ENCODE measurements around the gene SLC10A6. TPM values are rescaled to one million over a fixed set of nuclear protein-coding genes. Genes with fewer than 3 reads are reported as not detected.

The SLC10A6 gene
- total RNA-seq, 4 donors from 2014 or later = 1.4 to 4.6 (median 1.7) TPM

DNA sequence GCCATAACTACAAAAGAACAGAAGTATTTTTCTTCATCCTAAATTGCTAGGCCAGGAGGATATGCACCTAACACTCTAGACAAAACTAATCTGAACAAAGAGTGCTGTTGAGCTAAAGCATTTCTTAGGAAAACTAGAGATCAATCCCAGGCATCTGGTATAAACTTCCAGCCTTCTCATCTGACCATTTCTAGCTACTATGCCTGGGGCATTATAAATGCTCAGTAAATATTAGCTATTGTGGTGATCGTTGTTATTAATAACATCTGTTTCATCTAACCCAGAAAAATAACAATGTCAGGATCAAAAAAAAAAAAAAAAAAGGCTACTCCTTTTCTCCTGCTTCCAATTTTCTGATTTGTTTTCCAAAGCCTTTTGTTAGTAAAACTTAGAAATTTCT is 7.7 kb upstream of the SLC10A6 start:
- intact Hi-C loops (cut with DNase I; ENCODE audit: low total_unique reads) = no loop called here
- Histone ChIP-seq H3K4me1 (no peaks in the 10 kb centered on the region), H3K4me3 (no peak overlapping the region), H3K9me3 (no peaks in the 10 kb centered on the region), H3K36me3 (no peaks in the 10 kb centered on the region), H3K27ac (no peak overlapping the region), H3K27me3 (no peaks in the 10 kb centered on the region)
- DNase-seq (no peak), ATAC-seq (no peak)
- in situ Hi-C loops (cut with MboI; ENCODE audit: low sequenced_read_pairs in 4 of 4) = no loop called here
- TF ChIP-seq, protein P1, sequence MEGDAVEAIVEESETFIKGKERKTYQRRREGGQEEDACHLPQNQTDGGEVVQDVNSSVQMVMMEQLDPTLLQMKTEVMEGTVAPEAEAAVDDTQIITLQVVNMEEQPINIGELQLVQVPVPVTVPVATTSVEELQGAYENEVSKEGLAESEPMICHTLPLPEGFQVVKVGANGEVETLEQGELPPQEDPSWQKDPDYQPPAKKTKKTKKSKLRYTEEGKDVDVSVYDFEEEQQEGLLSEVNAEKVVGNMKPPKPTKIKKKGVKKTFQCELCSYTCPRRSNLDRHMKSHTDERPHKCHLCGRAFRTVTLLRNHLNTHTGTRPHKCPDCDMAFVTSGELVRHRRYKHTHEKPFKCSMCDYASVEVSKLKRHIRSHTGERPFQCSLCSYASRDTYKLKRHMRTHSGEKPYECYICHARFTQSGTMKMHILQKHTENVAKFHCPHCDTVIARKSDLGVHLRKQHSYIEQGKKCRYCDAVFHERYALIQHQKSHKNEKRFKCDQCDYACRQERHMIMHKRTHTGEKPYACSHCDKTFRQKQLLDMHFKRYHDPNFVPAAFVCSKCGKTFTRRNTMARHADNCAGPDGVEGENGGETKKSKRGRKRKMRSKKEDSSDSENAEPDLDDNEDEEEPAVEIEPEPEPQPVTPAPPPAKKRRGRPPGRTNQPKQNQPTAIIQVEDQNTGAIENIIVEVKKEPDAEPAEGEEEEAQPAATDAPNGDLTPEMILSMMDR (IDR thresholded peaks at IDR 0.05 in 4 of 5, conservative IDR thresholded peaks at IDR 0.05 in 1 of 5) = no peak
- TF ChIP-seq POLR2A (IDR thresholded peaks at IDR 0.05) = no peak

DNA sequence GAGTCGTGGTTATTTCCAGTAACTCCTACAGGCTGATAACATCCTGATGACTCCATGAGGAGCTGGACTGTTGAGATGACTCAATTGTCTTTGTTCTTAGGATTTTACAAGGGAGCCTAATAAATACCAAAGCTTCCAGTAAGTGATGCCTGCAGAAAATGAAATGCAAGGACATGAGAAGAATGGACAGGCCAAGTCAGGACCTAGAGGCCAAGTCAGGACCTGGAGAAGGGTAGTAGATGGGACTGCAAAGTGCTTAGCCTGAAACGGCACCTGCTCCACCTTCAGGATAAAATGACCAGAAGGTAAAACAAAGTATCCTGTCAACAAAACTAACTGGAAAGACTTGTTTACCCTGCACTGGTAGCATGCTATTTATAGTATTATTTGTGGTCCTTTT is 6.4 kb upstream of the SLC10A6 start:
- DNase-seq = no peak
- ATAC-seq = no peak
- no peak overlapping the region for H3K4me3 ChIP-seq
- no peaks in the 10 kb centered on the region for H3K27me3 ChIP-seq
- TF ChIP-seq, protein P1 (IDR thresholded peaks at IDR 0.05 in 4 of 5, conservative IDR thresholded peaks at IDR 0.05 in 1 of 5) = no peak
- TF ChIP-seq POLR2A (IDR thresholded peaks at IDR 0.05) = no peak
- no peaks in the 10 kb centered on the region for H3K9me3 ChIP-seq
- in situ Hi-C loops (cut with MboI; ENCODE audit: low sequenced_read_pairs in 4 of 4) = no loop called here
- H3K4me1 ChIP-seq = no peaks in the 10 kb centered on the region
- intact Hi-C loops (cut with DNase I; ENCODE audit: low total_unique reads) = no loop called here
- no peak overlapping the region for H3K27ac ChIP-seq
- H3K36me3 ChIP-seq = no peaks in the 10 kb centered on the region

DNA sequence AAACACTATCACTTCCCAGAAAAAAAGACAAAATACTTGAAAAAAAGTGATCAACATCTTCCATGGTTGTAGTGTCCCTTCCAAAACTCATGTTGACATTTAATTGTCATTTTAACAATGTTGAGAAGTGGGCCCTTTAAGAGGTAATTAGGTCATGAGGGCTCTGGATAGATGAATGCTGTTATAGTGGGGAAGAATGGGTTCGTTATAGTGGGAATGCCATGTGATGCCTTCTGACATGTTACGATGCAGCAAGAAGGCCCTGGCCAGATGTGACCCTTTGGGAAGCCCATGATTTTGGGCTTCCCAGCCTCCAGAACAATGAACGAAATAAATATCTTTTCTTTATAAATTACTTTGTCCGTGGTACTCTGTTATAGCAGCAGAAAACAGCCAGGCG is 4.0 kb upstream of the SLC10A6 start:
- no peak overlapping the region for H3K4me3 ChIP-seq
- no peaks in the 10 kb centered on the region for H3K9me3 ChIP-seq
- no peaks in the 10 kb centered on the region for H3K27me3 ChIP-seq
- H3K36me3 ChIP-seq = no peaks in the 10 kb centered on the region
- DNase-seq (no peak), ATAC-seq (no peak)
- no peak for TF ChIP-seq POLR2A (IDR thresholded peaks at IDR 0.05)
- TF ChIP-seq, protein P1 (IDR thresholded peaks at IDR 0.05 in 4 of 5, conservative IDR thresholded peaks at IDR 0.05 in 1 of 5) = no peak
- in situ Hi-C loops (cut with MboI; ENCODE audit: low sequenced_read_pairs in 4 of 4) (no loop called here), intact Hi-C loops (cut with DNase I; ENCODE audit: low total_unique reads) (no loop called here)
- no peaks in the 10 kb centered on the region for H3K4me1 ChIP-seq
- H3K27ac ChIP-seq = no peak overlapping the region

DNA sequence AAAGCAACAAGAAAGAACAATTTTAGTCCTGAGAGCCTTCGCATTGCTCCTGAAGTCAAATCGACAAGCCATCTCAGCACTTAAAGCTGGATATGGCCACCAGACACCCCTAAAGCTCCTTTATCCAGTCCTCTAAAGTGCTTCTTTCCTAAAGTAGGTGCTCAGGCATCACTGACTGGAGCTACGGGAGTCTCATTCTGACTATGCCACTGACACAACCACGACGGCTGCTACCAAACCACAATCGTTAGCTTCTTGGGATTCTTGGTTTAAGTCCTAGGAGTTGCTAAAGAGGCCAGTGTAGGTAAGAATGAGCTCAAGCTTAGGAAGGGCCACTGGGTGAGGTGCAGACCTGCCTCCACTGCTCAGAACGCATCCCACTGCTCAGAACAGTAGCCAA is 1.0 kb downstream of the SLC10A6 start:
- Histone ChIP-seq H3K27me3 (no peaks in the 10 kb centered on the region), H3K4me3 (peak overlapping the region; percentile 40 to 51 (median 46)), H3K4me1 (no peaks in the 10 kb centered on the region), H3K36me3 (no peaks in the 10 kb centered on the region), H3K9me3 (no peaks in the 10 kb centered on the region), H3K27ac (peak overlapping the region; percentile 45 to 67 (median 63))
- peak in 1 of 2 donors; percentile 27 for ATAC-seq
- in situ Hi-C loops (cut with MboI; ENCODE audit: low sequenced_read_pairs in 4 of 4) = no loop called here
- TF ChIP-seq, protein P1 (IDR thresholded peaks at IDR 0.05 in 4 of 5, conservative IDR thresholded peaks at IDR 0.05 in 1 of 5) = no peak
- TF ChIP-seq POLR2A (IDR thresholded peaks at IDR 0.05) = no peak
- no peak for DNase-seq
- intact Hi-C loops (cut with DNase I; ENCODE audit: low total_unique reads) = no loop called here

DNA sequence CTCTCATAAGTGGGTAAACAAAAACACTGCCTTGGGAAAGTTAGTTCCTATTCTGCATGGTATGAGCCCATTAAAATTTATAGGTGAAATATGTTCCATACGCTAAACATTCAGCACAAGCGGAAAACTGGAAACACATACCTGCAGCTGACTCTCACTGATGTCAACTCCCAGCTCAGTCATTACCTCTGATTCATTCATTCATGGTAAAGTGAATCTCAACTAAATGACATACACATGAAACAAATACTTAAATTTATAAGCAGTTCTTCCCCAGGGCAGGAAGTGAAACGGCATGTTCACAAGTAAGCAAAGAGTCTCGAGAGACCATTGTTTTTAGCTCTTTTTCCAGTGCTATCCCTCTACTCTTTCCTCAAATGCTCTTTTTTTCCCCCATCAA is 1.6 kb downstream of the SLC10A6 start:
- intact Hi-C loops (cut with DNase I; ENCODE audit: low total_unique reads) = no loop called here
- TF ChIP-seq POLR2A (IDR thresholded peaks at IDR 0.05) = no peak
- TF ChIP-seq, protein P1 (IDR thresholded peaks at IDR 0.05 in 4 of 5, conservative IDR thresholded peaks at IDR 0.05 in 1 of 5) = no peak
- ATAC-seq (no peak), DNase-seq (no peak)
- Histone ChIP-seq H3K4me1 (no peaks in the 10 kb centered on the region), H3K36me3 (no peaks in the 10 kb centered on the region), H3K27me3 (no peaks in the 10 kb centered on the region), H3K4me3 (peak overlapping the region; percentile 40 to 51 (median 46)), H3K9me3 (no peaks in the 10 kb centered on the region), H3K27ac (peak overlapping the region in 3 of 4 donors; percentile 62 to 67 (median 64))
- in situ Hi-C loops (cut with MboI; ENCODE audit: low sequenced_read_pairs in 4 of 4) = no loop called here
